ENCODE results near the gene PNPLA8. TPM values are rescaled to one million over a fixed set of nuclear protein-coding genes. Genes with fewer than 3 reads are reported as not detected.

Gene PNPLA8
- total RNA-seq, 1 donor from 2014 or later: 12.1 TPM

DNA sequence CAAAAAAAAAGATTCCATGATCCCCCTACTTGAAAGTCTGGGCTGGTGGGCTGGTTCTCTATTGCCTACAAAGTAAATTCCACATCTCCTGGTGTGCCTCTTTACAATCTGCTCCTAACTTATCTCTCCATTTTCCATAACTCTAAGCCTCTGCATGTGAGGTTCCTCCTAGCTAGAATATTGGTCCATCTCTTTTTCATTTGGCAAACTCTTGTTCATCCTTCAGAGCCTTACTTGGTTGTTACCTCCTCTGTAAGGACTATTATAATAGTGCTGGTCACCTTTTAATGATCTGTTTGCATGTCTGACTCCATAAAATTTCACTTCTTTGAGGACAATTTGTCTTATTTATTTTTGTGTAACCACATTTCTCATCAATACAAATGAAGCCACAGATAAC lies 68.1 kb downstream of the PNPLA8 start:
- TF ChIP-seq, protein P1, sequence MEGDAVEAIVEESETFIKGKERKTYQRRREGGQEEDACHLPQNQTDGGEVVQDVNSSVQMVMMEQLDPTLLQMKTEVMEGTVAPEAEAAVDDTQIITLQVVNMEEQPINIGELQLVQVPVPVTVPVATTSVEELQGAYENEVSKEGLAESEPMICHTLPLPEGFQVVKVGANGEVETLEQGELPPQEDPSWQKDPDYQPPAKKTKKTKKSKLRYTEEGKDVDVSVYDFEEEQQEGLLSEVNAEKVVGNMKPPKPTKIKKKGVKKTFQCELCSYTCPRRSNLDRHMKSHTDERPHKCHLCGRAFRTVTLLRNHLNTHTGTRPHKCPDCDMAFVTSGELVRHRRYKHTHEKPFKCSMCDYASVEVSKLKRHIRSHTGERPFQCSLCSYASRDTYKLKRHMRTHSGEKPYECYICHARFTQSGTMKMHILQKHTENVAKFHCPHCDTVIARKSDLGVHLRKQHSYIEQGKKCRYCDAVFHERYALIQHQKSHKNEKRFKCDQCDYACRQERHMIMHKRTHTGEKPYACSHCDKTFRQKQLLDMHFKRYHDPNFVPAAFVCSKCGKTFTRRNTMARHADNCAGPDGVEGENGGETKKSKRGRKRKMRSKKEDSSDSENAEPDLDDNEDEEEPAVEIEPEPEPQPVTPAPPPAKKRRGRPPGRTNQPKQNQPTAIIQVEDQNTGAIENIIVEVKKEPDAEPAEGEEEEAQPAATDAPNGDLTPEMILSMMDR (conservative IDR thresholded peaks at IDR 0.05): no peak
- no peaks in the 10 kb centered on the region for H3K36me3 Mint-ChIP-seq (ENCODE audit: low read depth)

DNA sequence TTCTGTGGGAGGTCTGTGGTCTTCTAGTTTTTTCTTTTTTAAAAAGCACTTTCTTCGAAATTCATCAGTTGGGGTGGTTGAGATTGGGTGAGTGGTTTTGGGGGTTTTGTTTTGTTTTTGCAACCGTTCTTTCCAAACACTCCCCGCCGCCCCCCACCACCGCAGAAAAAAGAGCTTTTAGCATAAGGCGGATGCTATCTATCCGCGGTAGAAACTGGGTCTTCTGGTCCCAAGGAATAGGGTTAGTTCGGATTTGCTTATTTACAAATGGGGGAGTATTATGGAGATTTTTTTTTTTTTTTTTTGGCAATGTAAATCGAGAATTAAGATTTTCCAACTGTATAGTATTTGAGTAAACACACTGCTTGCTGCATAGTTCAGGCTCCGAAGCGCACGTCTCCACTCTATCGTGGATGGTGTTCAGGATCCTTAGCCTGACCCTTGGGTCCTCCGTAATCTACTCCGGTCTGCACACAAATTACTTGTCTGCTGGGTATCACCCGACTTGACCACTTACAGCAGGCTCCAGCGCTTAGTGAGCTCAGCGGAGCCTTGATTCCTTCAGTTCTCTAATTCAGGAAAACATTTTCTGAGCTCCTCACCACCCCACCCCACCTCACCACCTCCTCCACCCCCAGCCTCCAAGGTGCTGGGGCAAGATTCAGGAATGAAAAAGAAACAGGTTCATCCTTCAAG lies 68.9 kb downstream of the PNPLA8 start:
- H3K36me3 Mint-ChIP-seq (ENCODE audit: low read depth): no peaks in the 10 kb centered on the region
- peak overlapping the region; percentile 69 for H3K4me3 Mint-ChIP-seq
- no peak overlapping the region for H3K27ac Mint-ChIP-seq (ENCODE audit: unreplicated experiment)
- H3K4me1 Mint-ChIP-seq: peaks cover 36% of the 10 kb centered on the region
- H3K27me3 Mint-ChIP-seq (ENCODE audit: low read depth): peaks cover 46% of the 10 kb centered on the region
- no peak for DNase-seq (ENCODE audit: low read depth, low spot score)
- TF ChIP-seq, protein P1 (conservative IDR thresholded peaks at IDR 0.05): no peak
- H3K9me3 Mint-ChIP-seq: no peaks in the 10 kb centered on the region

More for the DNA sequence above, 68.1 kb downstream of the PNPLA8 start:
- Mint-ChIP-seq H3K27me3 (ENCODE audit: low read depth) (peaks cover 41% of the 10 kb centered on the region), H3K4me1 (peaks cover 27% of the 10 kb centered on the region), H3K27ac (ENCODE audit: unreplicated experiment) (no peak overlapping the region), H3K9me3 (no peaks in the 10 kb centered on the region), H3K4me3 (peak overlapping the region; percentile 69)
- DNase-seq (ENCODE audit: low read depth, low spot score): no peak

DNA sequence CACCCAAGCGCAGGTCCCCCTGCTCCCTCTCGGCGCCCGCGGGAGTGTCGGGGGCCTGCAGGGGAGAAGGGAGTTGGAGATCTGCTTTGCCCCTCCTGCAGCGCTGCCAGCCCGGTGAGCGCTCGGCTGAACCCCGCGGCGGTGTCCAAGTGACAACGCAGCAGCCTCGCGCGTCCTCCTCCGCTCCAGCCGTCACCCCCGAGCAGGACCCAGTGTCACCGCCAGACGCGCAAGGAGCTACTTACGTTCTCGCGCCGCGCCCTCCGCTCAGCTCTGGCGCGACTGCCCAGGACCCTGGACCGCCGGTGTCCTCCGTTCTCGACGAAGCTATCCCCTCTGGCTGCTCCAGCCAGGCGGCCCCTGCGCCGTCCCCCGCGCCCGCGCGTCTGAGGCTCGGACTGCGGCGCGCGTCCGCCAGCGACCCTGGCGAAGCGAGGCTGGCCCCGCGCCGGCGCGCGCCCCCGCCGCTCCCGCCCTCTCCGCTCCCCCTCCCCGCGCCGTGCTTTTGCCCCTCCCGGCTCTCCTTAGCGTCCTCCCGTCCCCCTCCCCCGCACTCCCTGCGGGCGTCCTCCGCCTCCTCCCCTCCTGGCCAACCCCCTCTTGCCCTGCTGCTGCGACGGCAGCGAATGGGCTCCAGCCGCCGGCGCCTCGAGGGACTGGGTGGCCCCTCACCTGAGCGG lies 69.8 kb downstream of the PNPLA8 start, which contains the start of gene NRCAM:
TSS of gene NRCAM (minus strand) at position 439 of the 680 bp plus-strand sequence. CDS start 216,372 bp downstream, outside the sequence.
- Mint-ChIP-seq H3K9me3 (no peaks in the 10 kb centered on the region), H3K27ac (ENCODE audit: unreplicated experiment) (no peak within 1 kb of the TSS), H3K27me3 (ENCODE audit: low read depth) (peaks cover 49% of the 10 kb centered on the region), H3K36me3 (ENCODE audit: low read depth) (no peaks in the 10 kb centered on the region), H3K4me3 (peak within 1 kb of the TSS; percentile 90), H3K4me1 (peaks cover 45% of the 10 kb centered on the region)
- TF ChIP-seq, protein P1 (conservative IDR thresholded peaks at IDR 0.05): peak; percentile 14
- DNase-seq (ENCODE audit: low read depth, low spot score): peak; percentile 77

DNA sequence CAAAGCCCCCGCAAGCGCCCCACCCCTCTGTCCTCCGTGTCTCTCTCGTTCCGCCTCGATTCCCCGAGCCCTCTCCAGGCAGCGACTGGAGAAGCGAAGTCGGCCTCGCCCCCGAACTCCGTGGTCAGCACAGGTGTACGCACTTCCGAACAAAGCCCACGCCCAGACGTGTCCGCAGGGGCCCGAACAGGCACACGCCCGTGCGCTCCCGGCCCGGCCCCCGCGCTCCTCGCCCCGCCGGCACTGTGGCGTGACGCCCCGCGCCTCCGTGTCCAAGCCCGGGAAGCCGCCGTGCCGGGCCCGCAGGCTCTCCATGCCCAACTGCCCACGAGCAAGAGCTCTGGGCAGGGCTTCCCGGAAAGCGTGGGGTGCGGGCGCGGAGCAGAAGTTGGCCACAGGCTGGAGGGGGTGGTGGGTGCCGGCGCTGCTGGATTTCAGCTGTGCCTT lies 70.4 kb downstream of the PNPLA8 start:
- Mint-ChIP-seq H3K4me3 (peak overlapping the region; percentile 90), H3K4me1 (peaks cover 46% of the 10 kb centered on the region), H3K36me3 (ENCODE audit: low read depth) (no peaks in the 10 kb centered on the region), H3K27ac (ENCODE audit: unreplicated experiment) (no peak overlapping the region), H3K9me3 (no peaks in the 10 kb centered on the region), H3K27me3 (ENCODE audit: low read depth) (peaks cover 49% of the 10 kb centered on the region)
- DNase-seq (ENCODE audit: low read depth, low spot score): peak; percentile 8
- TF ChIP-seq, protein P1 (conservative IDR thresholded peaks at IDR 0.05): no peak

DNA sequence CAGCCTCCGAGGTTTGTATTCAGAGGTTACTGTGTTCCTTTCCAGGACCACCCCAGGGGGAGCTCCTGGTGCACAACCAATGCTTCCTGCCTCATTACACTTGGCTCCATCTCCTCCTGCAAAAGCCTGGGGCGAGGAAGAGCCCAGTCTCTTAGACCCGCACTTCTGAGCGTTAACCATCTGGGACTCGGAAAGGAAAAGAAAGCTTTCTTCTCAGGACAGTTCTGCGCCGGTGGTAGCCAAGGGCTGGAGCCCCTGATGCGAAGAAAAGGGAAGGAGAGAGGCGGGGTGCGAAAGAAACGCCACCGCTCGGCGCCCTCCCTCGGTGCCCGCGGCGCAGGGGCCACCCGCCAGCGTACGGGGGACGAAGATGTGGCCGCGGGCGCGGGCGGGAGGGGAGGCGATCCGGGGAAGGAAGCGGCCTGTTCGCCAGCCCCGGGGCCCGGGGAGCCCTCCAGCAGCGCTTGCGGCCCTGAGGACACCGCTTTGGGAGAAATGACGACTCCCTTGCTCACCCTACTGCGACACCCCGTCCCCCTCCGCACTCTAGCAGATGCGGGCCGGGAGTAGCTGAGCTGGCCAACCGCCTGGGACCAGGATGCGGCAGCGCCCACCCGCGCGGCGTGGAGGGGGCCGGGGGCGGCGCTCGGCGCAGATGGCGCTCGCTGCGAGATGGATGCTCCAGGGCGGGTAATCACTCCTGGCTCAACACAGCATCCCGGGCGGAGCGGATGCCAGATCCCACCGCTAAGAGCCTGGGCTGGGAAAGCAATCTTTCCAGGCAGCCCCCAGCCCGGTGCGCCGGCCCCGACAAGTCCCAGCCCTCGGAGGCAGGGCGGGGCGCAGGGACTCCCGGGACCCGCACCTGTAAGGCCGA lies 71.0 kb downstream of the PNPLA8 start:
- peaks cover 46% of the 10 kb centered on the region for H3K27me3 Mint-ChIP-seq (ENCODE audit: low read depth)
- H3K36me3 Mint-ChIP-seq (ENCODE audit: low read depth): no peaks in the 10 kb centered on the region

More for the DNA sequence above, 71.0 kb downstream of the PNPLA8 start:
- TF ChIP-seq, protein P1 (conservative IDR thresholded peaks at IDR 0.05): peak; percentile 22
- H3K4me3 Mint-ChIP-seq: peak overlapping the region; percentile 98
- H3K27ac Mint-ChIP-seq (ENCODE audit: unreplicated experiment): peak overlapping the region; percentile 47
- peak; percentile 33 for DNase-seq (ENCODE audit: low read depth, low spot score)
- peaks cover 47% of the 10 kb centered on the region for H3K4me1 Mint-ChIP-seq
- H3K9me3 Mint-ChIP-seq: no peaks in the 10 kb centered on the region
